Liver (tissue), 9 donors: ENCODE measurements around the gene GRIN2A. TPM values are rescaled to one million over a fixed set of nuclear protein-coding genes. Genes with fewer than 3 reads are reported as not detected.

Experiments used
- DNase-seq: peaks from one replicate; pipeline ENCODE4 v3.0.0-alpha.2; 2017; ENCODE audit warnings: low spot score
- H3K27ac ChIP-seq, 2 donors: one replicate each; pipeline ENCODE4 v1.7.0; 2013; ENCODE audit warnings: inconsistent platforms in 2 of 2, low read length in 2 of 2, control low read depth in 1 of 2, low read depth in 1 of 2, mild to moderate bottlenecking in 1 of 2
- H3K27me3 ChIP-seq, 4 donors: one replicate each; pipeline versions ENCODE4 v1.6.1 to v1.7.0; 2013; ENCODE audit warnings: low read length in 3 of 4, inconsistent platforms in 1 of 4, mild to moderate bottlenecking in 1 of 4, moderate library complexity in 1 of 4; ENCODE audit not compliant: control insufficient read depth in 4 of 4, insufficient read depth in 4 of 4
- H3K36me3 ChIP-seq, 4 donors: one replicate each; pipeline versions ENCODE4 v1.6.1 to v1.7.0; 2013; ENCODE audit warnings: low read length in 3 of 4, mild to moderate bottlenecking in 3 of 4, low read depth in 1 of 4, moderate library complexity in 1 of 4; ENCODE audit not compliant: control insufficient read depth in 4 of 4, insufficient read depth in 3 of 4
- H3K4me1 ChIP-seq, 4 donors: one replicate each; pipeline versions ENCODE4 v1.6.1 to v1.7.0; 2013; ENCODE audit warnings: low read length in 3 of 4, mild to moderate bottlenecking in 3 of 4, moderate library complexity in 1 of 4; ENCODE audit not compliant: control insufficient read depth in 4 of 4, insufficient read depth in 4 of 4
- H3K4me3 ChIP-seq, 3 donors: one replicate each; pipeline versions ENCODE4 v1.6.1 to v1.7.0; 2013; ENCODE audit warnings: low read length in 3 of 3, control low read depth in 1 of 3, low read depth in 1 of 3, mild to moderate bottlenecking in 1 of 3
- H3K9ac ChIP-seq, 2 donors: one replicate each; pipeline ENCODE4 v1.7.0; 2013; ENCODE audit warnings: low read length in 2 of 2, mild to moderate bottlenecking in 2 of 2, moderate library complexity in 2 of 2, control low read depth in 1 of 2, low read depth in 1 of 2
- H3K9me3 ChIP-seq, 4 donors: one replicate each; pipeline versions ENCODE4 v1.6.1 to v1.7.0; 2013; ENCODE audit warnings: low read length in 3 of 4; ENCODE audit not compliant: control insufficient read depth in 4 of 4
- FOXA1 ChIP-seq: IDR thresholded peaks from 2 replicates; pipeline ENCODE4 v1.6.1; 2016; ENCODE audit warnings: antibody characterized with exemption
- FOXA2 ChIP-seq: IDR thresholded peaks from 2 replicates; pipeline ENCODE4 v1.6.1; 2016; ENCODE audit warnings: antibody characterized with exemption
- GABPA ChIP-seq, 2 donors: IDR thresholded peaks in 1 of 2; conservative IDR thresholded peaks in 1 of 2; 2 replicates each; pipeline ENCODE4 v1.6.1; 2016; ENCODE audit warnings: antibody characterized with exemption in 2 of 2, mild to moderate bottlenecking in 1 of 2, moderate library complexity in 1 of 2
- HNF4A ChIP-seq, 2 donors: conservative IDR thresholded peaks; 2 replicates each; pipeline ENCODE4 v1.6.1; 2016; ENCODE audit warnings: antibody characterized with exemption in 2 of 2, mild to moderate bottlenecking in 2 of 2
- HNF4G ChIP-seq: IDR thresholded peaks from 2 replicates; pipeline ENCODE4 v1.6.1; 2016; ENCODE audit warnings: antibody characterized with exemption
- JUND ChIP-seq, 2 donors: IDR thresholded peaks; 2 replicates each; pipeline ENCODE4 v1.6.1; 2016; ENCODE audit warnings: antibody characterized with exemption in 2 of 2
- NR2F2 ChIP-seq: IDR thresholded peaks from 2 replicates; pipeline ENCODE4 v1.6.1; 2016; ENCODE audit warnings: antibody characterized with exemption
- RAD21 ChIP-seq, 2 donors: IDR thresholded peaks; 2 replicates each; pipeline ENCODE4 v1.6.1; 2016; ENCODE audit warnings: antibody characterized with exemption in 2 of 2, mild to moderate bottlenecking in 2 of 2
- SP1 ChIP-seq: IDR thresholded peaks from 2 replicates; pipeline ENCODE4 v1.6.1; 2018; ENCODE audit warnings: antibody characterized with exemption, mild to moderate bottlenecking
- TAF1 ChIP-seq: conservative IDR thresholded peaks from 2 replicates; pipeline ENCODE4 v1.6.1; 2016; ENCODE audit warnings: antibody characterized with exemption, mild to moderate bottlenecking
- YY1 ChIP-seq: IDR thresholded peaks from 2 replicates; pipeline ENCODE4 v1.6.1; 2016; ENCODE audit warnings: antibody characterized with exemption, mild to moderate bottlenecking
- WGBS: extraction: QIAGEN DNeasy Blood & Tissue Kit; methylation state at CpG from one replicate; pipeline ENCODE4 v1.1.7; 2013; 5-methylcytosine and 5-hydroxymethylcytosine counted together
- polyA plus RNA-seq, 2 donors: library from polyadenylated mRNA; stranded (reverse) in 1 of 2; unstranded in 1 of 2; fragments of 200-250 nt in 1 of 2; fragments of >200 nt in 1 of 2; fragmentation: Nextera tagmentation in 1 of 2; extraction: Ambion mirVana in 1 of 2; gene quantifications; one replicate each; pipeline versions ENCODE4 v1.2.1 to v1.2.3, GENCODE V29; 2013 to 2015
- total RNA-seq, 2 donors: library from RNA; depleted of rRNA; stranded (reverse); fragments of >200 nt; gene quantifications; one replicate each; pipeline ENCODE4 v1.2.3, GENCODE V29; 2014
- TF ChIP-seq, protein P1 (sequence below): IDR thresholded peaks from 2 replicates; pipeline ENCODE4 v1.6.1; 2016; ENCODE audit warnings: antibody characterized with exemption, mild to moderate bottlenecking
- TF ChIP-seq, protein P2 (sequence below): IDR thresholded peaks from 2 replicates; pipeline ENCODE4 v1.6.1; 2016; ENCODE audit warnings: antibody characterized with exemption
- TF ChIP-seq, protein P3 (sequence below): IDR thresholded peaks from 2 replicates; pipeline ENCODE4 v1.6.1; 2016; ENCODE audit warnings: antibody characterized with exemption
- TF ChIP-seq, protein P4 (sequence below): IDR thresholded peaks from 2 replicates; pipeline ENCODE4 v1.6.1; 2016; ENCODE audit warnings: antibody characterized with exemption
- TF ChIP-seq, protein P5 (sequence below): fragments of 150-350 bp; IDR thresholded peaks from 2 replicates; pipeline ENCODE4 v1.5.1; 2017; ENCODE audit warnings: improper control_type of control experiment, low read depth, low read length; ENCODE audit not compliant: missing input control
- donor health status: healthy.
- donor health status: healthy.
- donor health status: healthy.
- donor health status: healthy.
- donor health status: healthy.

Gene GRIN2A
- total and polyA plus RNA-seq, 4 donors: under 0.01 to 0.08 (median 0.07) TPM; not detected in 1

DNA sequence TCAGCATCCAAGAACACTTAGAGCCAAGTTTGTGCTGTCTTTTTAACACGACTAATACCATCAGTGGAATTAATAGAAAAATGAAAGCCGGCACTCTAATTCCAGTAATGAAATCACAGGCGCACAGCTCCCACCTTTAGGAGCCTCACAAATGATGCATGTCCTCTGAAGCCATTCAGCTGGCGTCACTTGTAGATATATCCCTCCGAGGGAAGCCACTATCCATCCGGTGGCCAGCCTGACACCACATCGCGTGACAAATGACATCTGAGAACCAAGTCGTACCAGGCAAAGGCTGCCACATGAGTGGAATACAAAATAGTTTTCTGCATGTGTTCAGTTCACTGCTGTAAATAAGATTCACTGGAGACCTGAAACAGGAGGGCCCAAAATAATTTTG, 205.6 kb downstream of the GRIN2A start:
- DNase-seq: no peak
- 86% methylated on average over 9 of the region's 9 CpGs for WGBS
- H3K27me3 ChIP-seq: peaks cover 0 to 3% (median 1%) of the 10 kb centered on the region in 4 donors

DNA sequence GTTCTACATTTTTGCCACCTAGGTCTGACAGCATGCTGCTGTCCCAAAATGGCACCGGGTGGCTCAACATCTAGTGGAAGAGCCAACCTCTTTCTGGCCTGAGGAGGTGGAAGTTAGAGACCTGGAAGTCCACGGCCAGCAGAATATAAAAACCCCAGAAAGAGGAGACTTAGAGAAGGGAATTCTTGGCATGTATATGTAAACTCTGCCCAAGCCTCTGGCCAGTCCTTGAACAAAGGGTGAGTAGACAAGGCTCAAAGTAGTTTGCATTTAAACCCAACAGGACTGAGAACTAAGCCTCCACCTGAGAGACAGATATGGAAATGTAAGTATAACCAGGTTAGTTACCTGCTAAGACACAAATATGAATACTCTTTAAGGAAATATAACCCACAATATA, 210.3 kb downstream of the GRIN2A start:
- Histone ChIP-seq H3K27me3 (peaks cover 0 to 3% (median 0%) of the 10 kb centered on the region in 4 donors), H3K27ac (no peak overlapping the region), H3K4me1 (no peaks in the 10 kb centered on the region), H3K36me3 (no peaks in the 10 kb centered on the region), H3K9me3 (peaks cover 0 to 3% (median 0%) of the 10 kb centered on the region in 4 donors), H3K4me3 (no peak overlapping the region), H3K9ac (no peak overlapping the region)
- TF ChIP-seq, protein P1, sequence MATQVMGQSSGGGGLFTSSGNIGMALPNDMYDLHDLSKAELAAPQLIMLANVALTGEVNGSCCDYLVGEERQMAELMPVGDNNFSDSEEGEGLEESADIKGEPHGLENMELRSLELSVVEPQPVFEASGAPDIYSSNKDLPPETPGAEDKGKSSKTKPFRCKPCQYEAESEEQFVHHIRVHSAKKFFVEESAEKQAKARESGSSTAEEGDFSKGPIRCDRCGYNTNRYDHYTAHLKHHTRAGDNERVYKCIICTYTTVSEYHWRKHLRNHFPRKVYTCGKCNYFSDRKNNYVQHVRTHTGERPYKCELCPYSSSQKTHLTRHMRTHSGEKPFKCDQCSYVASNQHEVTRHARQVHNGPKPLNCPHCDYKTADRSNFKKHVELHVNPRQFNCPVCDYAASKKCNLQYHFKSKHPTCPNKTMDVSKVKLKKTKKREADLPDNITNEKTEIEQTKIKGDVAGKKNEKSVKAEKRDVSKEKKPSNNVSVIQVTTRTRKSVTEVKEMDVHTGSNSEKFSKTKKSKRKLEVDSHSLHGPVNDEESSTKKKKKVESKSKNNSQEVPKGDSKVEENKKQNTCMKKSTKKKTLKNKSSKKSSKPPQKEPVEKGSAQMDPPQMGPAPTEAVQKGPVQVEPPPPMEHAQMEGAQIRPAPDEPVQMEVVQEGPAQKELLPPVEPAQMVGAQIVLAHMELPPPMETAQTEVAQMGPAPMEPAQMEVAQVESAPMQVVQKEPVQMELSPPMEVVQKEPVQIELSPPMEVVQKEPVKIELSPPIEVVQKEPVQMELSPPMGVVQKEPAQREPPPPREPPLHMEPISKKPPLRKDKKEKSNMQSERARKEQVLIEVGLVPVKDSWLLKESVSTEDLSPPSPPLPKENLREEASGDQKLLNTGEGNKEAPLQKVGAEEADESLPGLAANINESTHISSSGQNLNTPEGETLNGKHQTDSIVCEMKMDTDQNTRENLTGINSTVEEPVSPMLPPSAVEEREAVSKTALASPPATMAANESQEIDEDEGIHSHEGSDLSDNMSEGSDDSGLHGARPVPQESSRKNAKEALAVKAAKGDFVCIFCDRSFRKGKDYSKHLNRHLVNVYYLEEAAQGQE: no peak
- TF ChIP-seq RAD21 (IDR thresholded peaks at IDR 0.05): no peak
- TF ChIP-seq HNF4A (conservative IDR thresholded peaks at IDR 0.05): no peak
- DNase-seq: no peak
- 74% methylated on average over 2 of the region's 2 CpGs for WGBS

More for the DNA sequence above, 205.6 kb downstream of the GRIN2A start:
- H3K36me3 ChIP-seq: no peaks in the 10 kb centered on the region
- no peak overlapping the region for H3K27ac ChIP-seq
- H3K9ac ChIP-seq: no peak overlapping the region
- no peak overlapping the region for H3K4me3 ChIP-seq
- H3K4me1 ChIP-seq: no peaks in the 10 kb centered on the region
- TF ChIP-seq JUND (IDR thresholded peaks at IDR 0.05): no peak
- TF ChIP-seq, protein P2, sequence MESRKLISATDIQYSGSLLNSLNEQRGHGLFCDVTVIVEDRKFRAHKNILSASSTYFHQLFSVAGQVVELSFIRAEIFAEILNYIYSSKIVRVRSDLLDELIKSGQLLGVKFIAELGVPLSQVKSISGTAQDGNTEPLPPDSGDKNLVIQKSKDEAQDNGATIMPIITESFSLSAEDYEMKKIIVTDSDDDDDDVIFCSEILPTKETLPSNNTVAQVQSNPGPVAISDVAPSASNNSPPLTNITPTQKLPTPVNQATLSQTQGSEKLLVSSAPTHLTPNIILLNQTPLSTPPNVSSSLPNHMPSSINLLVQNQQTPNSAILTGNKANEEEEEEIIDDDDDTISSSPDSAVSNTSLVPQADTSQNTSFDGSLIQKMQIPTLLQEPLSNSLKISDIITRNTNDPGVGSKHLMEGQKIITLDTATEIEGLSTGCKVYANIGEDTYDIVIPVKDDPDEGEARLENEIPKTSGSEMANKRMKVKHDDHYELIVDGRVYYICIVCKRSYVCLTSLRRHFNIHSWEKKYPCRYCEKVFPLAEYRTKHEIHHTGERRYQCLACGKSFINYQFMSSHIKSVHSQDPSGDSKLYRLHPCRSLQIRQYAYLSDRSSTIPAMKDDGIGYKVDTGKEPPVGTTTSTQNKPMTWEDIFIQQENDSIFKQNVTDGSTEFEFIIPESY: no peak
- no peak for TF ChIP-seq FOXA1
- TF ChIP-seq, protein P3, sequence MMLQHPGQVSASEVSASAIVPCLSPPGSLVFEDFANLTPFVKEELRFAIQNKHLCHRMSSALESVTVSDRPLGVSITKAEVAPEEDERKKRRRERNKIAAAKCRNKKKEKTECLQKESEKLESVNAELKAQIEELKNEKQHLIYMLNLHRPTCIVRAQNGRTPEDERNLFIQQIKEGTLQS: no peak
- TF ChIP-seq GABPA (IDR thresholded peaks at IDR 0.05 in 1 of 2, conservative IDR thresholded peaks at IDR 0.05 in 1 of 2): no peak
- TF ChIP-seq TAF1: no peak
- TF ChIP-seq, protein P1: no peak
- no peak for TF ChIP-seq SP1
- TF ChIP-seq NR2F2: no peak
- no peak for TF ChIP-seq HNF4A (conservative IDR thresholded peaks at IDR 0.05)
- no peak for TF ChIP-seq RAD21 (IDR thresholded peaks at IDR 0.05)
- no peak for TF ChIP-seq YY1
- TF ChIP-seq, protein P4, sequence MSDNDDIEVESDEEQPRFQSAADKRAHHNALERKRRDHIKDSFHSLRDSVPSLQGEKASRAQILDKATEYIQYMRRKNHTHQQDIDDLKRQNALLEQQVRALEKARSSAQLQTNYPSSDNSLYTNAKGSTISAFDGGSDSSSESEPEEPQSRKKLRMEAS: no peak
- TF ChIP-seq HNF4G: no peak
- TF ChIP-seq, protein P5, sequence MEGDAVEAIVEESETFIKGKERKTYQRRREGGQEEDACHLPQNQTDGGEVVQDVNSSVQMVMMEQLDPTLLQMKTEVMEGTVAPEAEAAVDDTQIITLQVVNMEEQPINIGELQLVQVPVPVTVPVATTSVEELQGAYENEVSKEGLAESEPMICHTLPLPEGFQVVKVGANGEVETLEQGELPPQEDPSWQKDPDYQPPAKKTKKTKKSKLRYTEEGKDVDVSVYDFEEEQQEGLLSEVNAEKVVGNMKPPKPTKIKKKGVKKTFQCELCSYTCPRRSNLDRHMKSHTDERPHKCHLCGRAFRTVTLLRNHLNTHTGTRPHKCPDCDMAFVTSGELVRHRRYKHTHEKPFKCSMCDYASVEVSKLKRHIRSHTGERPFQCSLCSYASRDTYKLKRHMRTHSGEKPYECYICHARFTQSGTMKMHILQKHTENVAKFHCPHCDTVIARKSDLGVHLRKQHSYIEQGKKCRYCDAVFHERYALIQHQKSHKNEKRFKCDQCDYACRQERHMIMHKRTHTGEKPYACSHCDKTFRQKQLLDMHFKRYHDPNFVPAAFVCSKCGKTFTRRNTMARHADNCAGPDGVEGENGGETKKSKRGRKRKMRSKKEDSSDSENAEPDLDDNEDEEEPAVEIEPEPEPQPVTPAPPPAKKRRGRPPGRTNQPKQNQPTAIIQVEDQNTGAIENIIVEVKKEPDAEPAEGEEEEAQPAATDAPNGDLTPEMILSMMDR: no peak
- TF ChIP-seq FOXA2: no peak
- H3K9me3 ChIP-seq: peaks cover 0 to 3% (median 0%) of the 10 kb centered on the region in 4 donors
